Activated CD8-positive, alpha-beta T cell treated with anti-CD3 and anti-CD28 coated beads for 36 hours (primary cell): Measurements from ENCODE around the gene ITGB2. TPM values are rescaled to one million over a fixed set of nuclear protein-coding genes. Genes with fewer than 3 reads are reported as not detected.

Source experiments
- ATAC-seq: fragments of 200-7000 bp; cut with Tn5 transposase; one replicate; pipeline ENCODE4 v1.10.0; 2021; ENCODE audit warnings: mild to moderate bottlenecking, moderate library complexity
- CTCF ChIA-PET: fragments of 350-600 bp; sonication (Branson Sonifier 250); formaldehyde crosslinking; loops from one replicate; lab custom pipeline; 2021; ENCODE audit warnings: antibody characterized with exemption; lab: Charles Lee
- POLR2A ChIA-PET: fragments of 350-600 bp; sonication (Branson Sonifier 250); formaldehyde crosslinking; loops from one replicate; lab custom pipeline; 2021; ENCODE audit warnings: antibody characterized with exemption; lab: Charles Lee
- DNase-seq: peaks from one replicate; pipeline ENCODE4 v3.0.0-alpha.2; 2020
- H3K27ac Mint-ChIP-seq: one replicate; pipeline ENCODE4 v1.8.0; 2021; ENCODE audit warnings: mild to moderate bottlenecking, mixed read lengths
- H3K27me3 Mint-ChIP-seq: one replicate; pipeline ENCODE4 v1.8.0; 2021; ENCODE audit warnings: mixed read lengths
- H3K36me3 Mint-ChIP-seq: one replicate; pipeline ENCODE4 v1.8.0; 2021; ENCODE audit warnings: low read depth, mixed read lengths
- H3K4me1 Mint-ChIP-seq: one replicate; pipeline ENCODE4 v1.8.0; 2021; ENCODE audit warnings: low read depth, mixed read lengths
- H3K4me3 Mint-ChIP-seq: one replicate; pipeline ENCODE4 v1.8.0; 2021; ENCODE audit warnings: mild to moderate bottlenecking, moderate library complexity, mixed read lengths
- H3K9me3 Mint-ChIP-seq: one replicate; pipeline ENCODE4 v1.8.0; 2021; ENCODE audit warnings: mixed read lengths
- CTCF ChIP-seq: fragments of 200-600 bp; IDR thresholded peaks from one replicate; pipeline ENCODE4 v1.8.0; 2022; ENCODE audit warnings: antibody characterized with exemption, mild to moderate bottlenecking
- intact Hi-C: fragments of 100-400 bp; cut with micrococcal nuclease; formaldehyde crosslinking; loops from one replicate; pipeline ENCODE4 v1.10.0; 2022
- total RNA-seq, 2 experiments: library from RNA; stranded (reverse); gene quantifications; one replicate each; pipeline ENCODE4 v1.2.3, GENCODE V29; 2021

ITGB2 gene
- total RNA-seq, 2 experiments from 2014 or later, result 340 to 343 TPM

- Mint-ChIP-seq H3K9me3 (no peaks in the 10 kb centered on the region), H3K4me1 (peaks cover 14% of the 10 kb centered on the region), H3K27ac (no peak overlapping the region), H3K36me3 (peaks cover 32% of the 10 kb centered on the region), H3K27me3 (no peaks in the 10 kb centered on the region), H3K4me3 (no peak overlapping the region)
- TF ChIP-seq CTCF, result no peak
- DNase-seq, result no peak
- ChIA-PET POLR2A (interaction anchor here (3.0 to 17.0 kb wide), 2 partner anchors 11 to 42 kb away, joined by 12 to 166 read pairs; partner anchors contain the start of gene PTTG1IP), CTCF (no interaction called here)
- intact Hi-C loops, result loop anchor here (5.0 kb wide), 1 partner anchor 36 kb away; no protein-coding TSS in a partner anchor
- ATAC-seq, result no peak
Observed at GRCh38 chr21:44890961-44891541, 29.6 kb downstream of the ITGB2 start.

- intact Hi-C loops, result loop anchor here (5.0 kb wide), 1 partner anchor 37 kb away; no protein-coding TSS in a partner anchor
- POLR2A ChIA-PET, result interaction anchor here (1.1 to 17.0 kb wide), 3 partner anchors 10 to 21 kb away, joined by 3 to 166 read pairs (median 4); partner anchors contain the start of gene PTTG1IP
- no peaks in the 10 kb centered on the region for H3K27me3 Mint-ChIP-seq
Observed at GRCh38 chr21:44890338-44890931, 30.3 kb downstream of the ITGB2 start.

GRCh38 chr21:44889625-44890337 is 30.9 kb downstream of the ITGB2 start:
- Mint-ChIP-seq H3K9me3 (no peaks in the 10 kb centered on the region), H3K27ac (no peak overlapping the region), H3K4me3 (no peak overlapping the region), H3K27me3 (no peaks in the 10 kb centered on the region), H3K36me3 (peaks cover 30% of the 10 kb centered on the region), H3K4me1 (peaks cover 14% of the 10 kb centered on the region)
- intact Hi-C loops, result loop anchor here (5.0 kb wide), 1 partner anchor 38 kb away; no protein-coding TSS in a partner anchor
- ChIA-PET CTCF (no interaction called here), POLR2A (interaction anchor here (0.7 to 19.2 kb wide), 6 partner anchors 4 to 44 kb away, joined by 3 to 166 read pairs (median 4); partner anchors contain the start of gene PTTG1IP)
- DNase-seq (no peak), ATAC-seq (no peak)
- no peak for TF ChIP-seq CTCF

More at GRCh38 chr21:44890338-44890931, 30.3 kb downstream of the ITGB2 start:
- no peaks in the 10 kb centered on the region for H3K9me3 Mint-ChIP-seq
- peaks cover 30% of the 10 kb centered on the region for H3K36me3 Mint-ChIP-seq
- H3K4me3 Mint-ChIP-seq, result no peak overlapping the region
- ATAC-seq (no peak), DNase-seq (no peak)
- peaks cover 14% of the 10 kb centered on the region for H3K4me1 Mint-ChIP-seq
- CTCF ChIA-PET, result no interaction called here
- no peak for TF ChIP-seq CTCF
- no peak overlapping the region for H3K27ac Mint-ChIP-seq

GRCh38 chr21:44888581-44889550 is 31.8 kb downstream of the ITGB2 start:
- no peaks in the 10 kb centered on the region for H3K27me3 Mint-ChIP-seq
- ChIA-PET POLR2A (interaction anchor here (0.7 to 19.2 kb wide), 6 partner anchors 5 to 44 kb away, joined by 3 to 166 read pairs (median 4); partner anchors contain the start of gene PTTG1IP), CTCF (no interaction called here)
- H3K4me1 Mint-ChIP-seq, result peaks cover 13% of the 10 kb centered on the region
- no peak for TF ChIP-seq CTCF
- ATAC-seq, result no peak
- H3K36me3 Mint-ChIP-seq, result peaks cover 30% of the 10 kb centered on the region
- DNase-seq, result no peak
- no peak overlapping the region for H3K4me3 Mint-ChIP-seq
- no peaks in the 10 kb centered on the region for H3K9me3 Mint-ChIP-seq
- intact Hi-C loops, result no loop called here
- no peak overlapping the region for H3K27ac Mint-ChIP-seq
